Mesendoderm (in vitro differentiated cells): ENCODE results near the gene CFAP46.
A peak's percentile ranks its signal among the peaks of the same experiment; 100 is the strongest.
"Not testable (repeated sequence)": the region's sequence is repeated elsewhere in the genome, so short reads cannot be mapped to it uniquely, and the experiment has no call there.

Source experiments
- DNase-seq: peaks from one replicate; pipeline ENCODE4 v3.0.0; 2013
- H2AK5ac ChIP-seq: 2 replicates; pipeline ENCODE4 v1.6.1; 2013; ENCODE audit warnings: low read length, inconsistent platforms
- H2BK120ac ChIP-seq: 2 replicates; pipeline ENCODE4 v1.6.1; 2013; ENCODE audit warnings: low read depth, mild to moderate bottlenecking, low read length, moderate library complexity, mixed read lengths
- H2BK15ac ChIP-seq: replicated peaks from 2 replicates; pipeline ENCODE4 v1.6.1; 2013; ENCODE audit warnings: low read depth, mild to moderate bottlenecking, moderate library complexity
- H2BK5ac ChIP-seq: 2 replicates; pipeline ENCODE4 v1.6.1; 2013; ENCODE audit warnings: low read length, inconsistent platforms
- H3K18ac ChIP-seq: 2 replicates; pipeline ENCODE4 v1.6.1; 2013; ENCODE audit warnings: mild to moderate bottlenecking, low read length, mixed read lengths
- H3K23ac ChIP-seq: one replicate; pipeline ENCODE4 v1.6.1; 2013; ENCODE audit warnings: low read length
- H3K27ac ChIP-seq: 2 replicates; pipeline ENCODE4 v1.5.1; 2013; ENCODE audit warnings: low read depth, mild to moderate bottlenecking, inconsistent platforms, low read length, moderate library complexity
- H3K27me3 ChIP-seq: 2 replicates; pipeline ENCODE4 v1.6.1; 2013; ENCODE audit warnings: low read length, control low read depth, mild to moderate bottlenecking, inconsistent platforms; ENCODE audit not compliant: insufficient read depth, poor library complexity
- H3K36me3 ChIP-seq: 2 replicates; pipeline ENCODE4 v1.6.1; 2013; ENCODE audit warnings: low read length, inconsistent platforms; ENCODE audit not compliant: control insufficient read depth, insufficient read depth
- H3K4ac ChIP-seq: one replicate; pipeline ENCODE4 v1.6.1; 2013; ENCODE audit warnings: low read depth, mild to moderate bottlenecking, low read length, moderate library complexity
- H3K4me1 ChIP-seq: 2 replicates; pipeline ENCODE4 v1.6.1; 2013; ENCODE audit warnings: low read depth, low read length, inconsistent platforms; ENCODE audit not compliant: control insufficient read depth
- H3K4me2 ChIP-seq: 2 replicates; pipeline ENCODE4 v1.6.1; 2013; ENCODE audit warnings: low read length
- H3K4me3 ChIP-seq: 2 replicates; pipeline ENCODE4 v1.5.1; 2013; ENCODE audit warnings: mild to moderate bottlenecking, low read length
- H3K56ac ChIP-seq: one replicate; pipeline ENCODE4 v1.6.1; 2013; ENCODE audit warnings: low read length
- H3K79me1 ChIP-seq: 2 replicates; pipeline ENCODE4 v1.6.1; 2013; ENCODE audit warnings: low read length, inconsistent platforms
- H3K79me2 ChIP-seq: 2 replicates; pipeline ENCODE4 v1.6.1; 2013; ENCODE audit warnings: mild to moderate bottlenecking, low read length; ENCODE audit not compliant: control insufficient read depth, insufficient read depth
- H3K9ac ChIP-seq: 2 replicates; pipeline ENCODE4 v1.6.1; 2013; ENCODE audit warnings: low read length, inconsistent platforms
- H4K5ac ChIP-seq: one replicate; pipeline ENCODE4 v1.6.1; 2013; ENCODE audit warnings: low read length
- H4K8ac ChIP-seq: one replicate; pipeline ENCODE4 v1.6.1; 2013; ENCODE audit warnings: low read depth, mild to moderate bottlenecking, control low read depth, low read length, moderate library complexity
- WGBS: extraction: QIAGEN DNeasy Blood & Tissue Kit; methylation state at CpG from one replicate; pipeline ENCODE4 v1.1.7; 2013; ENCODE audit warnings: low lambda C conversion rate, missing lambda C conversion rate; ENCODE audit not compliant: insufficient coverage; ENCODE audit errors: extremely low coverage; 5-methylcytosine and 5-hydroxymethylcytosine counted together

CFAP46 gene

GRCh38 chr10:132965411-132966057, 23.2 kb upstream of the CFAP46 start:
- no peak overlapping the region for H3K4me3 ChIP-seq
- no peak overlapping the region for H2BK5ac ChIP-seq
- H3K79me1 ChIP-seq, result no peaks in the 10 kb centered on the region
- WGBS, result 100% methylated on average over 2 of the region's 26 CpGs
- H2BK120ac ChIP-seq, result no peak overlapping the region
- H3K4me2 ChIP-seq, result no peak overlapping the region
- H3K36me3 ChIP-seq, result no peaks in the 10 kb centered on the region
- H3K27me3 ChIP-seq, result no peaks in the 10 kb centered on the region
- no peak overlapping the region for H3K9ac ChIP-seq
- peak; percentile 7 for DNase-seq
- H3K4ac ChIP-seq, result no peak overlapping the region
- no peak overlapping the region for H3K27ac ChIP-seq
- H3K56ac ChIP-seq, result no peak overlapping the region
- no peak overlapping the region for H2BK15ac ChIP-seq
- H3K79me2 ChIP-seq, result no peaks in the 10 kb centered on the region
- H4K5ac ChIP-seq, result no peak overlapping the region
- no peak overlapping the region for H2AK5ac ChIP-seq
- H3K18ac ChIP-seq, result no peak overlapping the region
- no peak overlapping the region for H4K8ac ChIP-seq
- H3K23ac ChIP-seq, result no peak overlapping the region
- H3K4me1 ChIP-seq, result no peaks in the 10 kb centered on the region

GRCh38 chr10:132964707-132965410, 22.5 kb upstream of the CFAP46 start:
- not testable (repeated sequence) for H4K5ac ChIP-seq, H3K79me2 ChIP-seq, H3K27me3 ChIP-seq, H3K23ac ChIP-seq, H3K36me3 ChIP-seq, H3K56ac ChIP-seq, H3K18ac ChIP-seq, H3K4me3 ChIP-seq, H3K79me1 ChIP-seq, H2BK15ac ChIP-seq, DNase-seq, H3K27ac ChIP-seq, H3K4me1 ChIP-seq, H2AK5ac ChIP-seq, H2BK120ac ChIP-seq, H4K8ac ChIP-seq, H2BK5ac ChIP-seq, H3K4me2 ChIP-seq, H3K4ac ChIP-seq, H3K9ac ChIP-seq
- no CpG with 5 or more reads among the region's 43 CpGs for WGBS

DNA sequence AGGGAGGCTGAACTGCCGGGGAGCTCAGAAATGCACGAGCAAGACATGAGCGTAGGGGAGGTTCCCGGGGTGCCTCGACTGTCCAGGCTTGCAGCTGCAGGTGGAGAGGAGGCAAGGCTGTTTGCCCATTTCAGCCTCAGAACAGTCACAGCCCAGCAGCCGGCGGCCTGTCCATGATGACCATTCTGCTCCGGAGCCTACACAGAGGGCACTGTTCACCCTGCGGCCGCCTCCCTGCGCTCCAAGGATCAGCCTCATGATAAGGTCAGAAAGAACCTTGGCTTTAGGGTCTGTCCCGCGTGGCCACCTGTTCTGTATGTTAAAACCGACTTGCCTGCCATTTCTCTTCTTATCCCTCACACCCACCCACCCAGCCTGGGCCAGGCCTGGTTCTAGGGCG, 21.9 kb upstream of the CFAP46 start:
- no CpG with 5 or more reads among the region's 15 CpGs for WGBS
- H4K8ac ChIP-seq, result no peak overlapping the region
- no peaks in the 10 kb centered on the region for H3K27me3 ChIP-seq
- H2BK15ac ChIP-seq, result no peak overlapping the region
- no peak overlapping the region for H2BK120ac ChIP-seq
- no peaks in the 10 kb centered on the region for H3K36me3 ChIP-seq
- DNase-seq, result no peak
- no peak overlapping the region for H2AK5ac ChIP-seq
- H3K4ac ChIP-seq, result no peak overlapping the region
- no peaks in the 10 kb centered on the region for H3K79me1 ChIP-seq
- no peak overlapping the region for H3K18ac ChIP-seq
- no peaks in the 10 kb centered on the region for H3K79me2 ChIP-seq
- no peak overlapping the region for H3K4me2 ChIP-seq
- H2BK5ac ChIP-seq, result no peak overlapping the region
- no peak overlapping the region for H3K27ac ChIP-seq
- no peak overlapping the region for H3K9ac ChIP-seq
- H4K5ac ChIP-seq, result no peak overlapping the region
- H3K56ac ChIP-seq, result no peak overlapping the region
- no peak overlapping the region for H3K4me3 ChIP-seq
- H3K4me1 ChIP-seq, result no peaks in the 10 kb centered on the region
- H3K23ac ChIP-seq, result no peak overlapping the region

GRCh38 chr10:132963430-132963960, 21.1 kb upstream of the CFAP46 start:
- H3K36me3 ChIP-seq, result no peaks in the 10 kb centered on the region
- no peak overlapping the region for H4K5ac ChIP-seq
- 95% methylated on average over 4 of the region's 14 CpGs for WGBS
- H3K9ac ChIP-seq, result no peak overlapping the region
- H3K4me1 ChIP-seq, result no peaks in the 10 kb centered on the region
- H2BK5ac ChIP-seq, result no peak overlapping the region
- no peak overlapping the region for H2BK15ac ChIP-seq
- no peaks in the 10 kb centered on the region for H3K79me1 ChIP-seq
- no peak overlapping the region for H3K18ac ChIP-seq
- no peak overlapping the region for H3K4ac ChIP-seq
- no peak overlapping the region for H2BK120ac ChIP-seq
- no peak overlapping the region for H2AK5ac ChIP-seq
- H4K8ac ChIP-seq, result no peak overlapping the region
- no peak overlapping the region for H3K4me2 ChIP-seq
- no peak overlapping the region for H3K27ac ChIP-seq
- DNase-seq, result no peak
- no peak overlapping the region for H3K4me3 ChIP-seq
- no peak overlapping the region for H3K56ac ChIP-seq
- no peak overlapping the region for H3K23ac ChIP-seq
- no peaks in the 10 kb centered on the region for H3K79me2 ChIP-seq
- no peaks in the 10 kb centered on the region for H3K27me3 ChIP-seq

DNA sequence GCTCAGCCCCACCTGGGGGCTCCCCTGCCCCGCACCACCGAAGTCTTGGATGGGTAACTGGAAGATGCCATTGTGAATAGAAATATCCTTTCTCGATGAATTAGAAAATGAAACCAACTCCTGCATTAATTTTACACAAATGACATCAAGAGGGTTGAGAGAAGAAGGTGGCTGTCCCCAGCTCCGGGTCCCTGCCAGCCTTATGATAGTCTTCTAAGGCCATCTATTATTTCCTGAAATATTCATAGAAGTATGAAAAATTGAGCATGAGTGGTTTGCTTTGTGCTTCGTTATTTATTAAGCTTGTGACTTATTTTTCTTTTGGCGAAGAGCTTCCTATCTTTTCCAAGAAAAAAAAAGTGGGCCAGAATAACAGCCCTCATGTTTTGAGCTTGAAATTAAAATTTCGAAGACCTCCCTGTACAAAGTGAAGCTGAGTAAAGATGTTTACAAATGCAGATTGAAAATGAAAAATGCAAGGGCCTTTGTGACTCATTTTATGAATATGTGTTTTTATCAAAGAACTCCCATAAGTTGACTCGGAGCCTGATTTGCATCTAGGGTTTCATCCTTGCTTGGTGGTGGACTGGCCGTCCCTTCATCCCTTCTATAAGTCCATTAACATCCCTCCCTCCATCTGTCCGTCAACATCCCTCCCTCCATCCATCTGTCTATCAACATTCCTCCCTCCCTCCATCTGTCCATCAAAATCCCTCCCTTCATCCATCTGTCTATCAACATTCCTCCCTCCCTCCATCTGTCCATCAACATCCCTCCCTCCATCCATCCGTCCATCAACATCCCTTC, 20.5 kb upstream of the CFAP46 start:
- no peak overlapping the region for H4K5ac ChIP-seq
- H3K27ac ChIP-seq, result no peak overlapping the region
- WGBS, result 100% methylated on average over 1 of the region's 11 CpGs
- H3K4me1 ChIP-seq, result no peaks in the 10 kb centered on the region
- no peak overlapping the region for H4K8ac ChIP-seq
- no peak overlapping the region for H2BK15ac ChIP-seq
- no peaks in the 10 kb centered on the region for H3K27me3 ChIP-seq
- peak overlapping the region; percentile 42 for H3K4me2 ChIP-seq
- H3K23ac ChIP-seq, result no peak overlapping the region
- no peak overlapping the region for H3K4ac ChIP-seq
- no peaks in the 10 kb centered on the region for H3K79me2 ChIP-seq
- DNase-seq, result no peak
- no peak overlapping the region for H3K56ac ChIP-seq
- H3K9ac ChIP-seq, result no peak overlapping the region
- no peak overlapping the region for H3K18ac ChIP-seq
- no peak overlapping the region for H2AK5ac ChIP-seq
- H2BK5ac ChIP-seq, result no peak overlapping the region
- H3K79me1 ChIP-seq, result no peaks in the 10 kb centered on the region
- H2BK120ac ChIP-seq, result no peak overlapping the region
- no peaks in the 10 kb centered on the region for H3K36me3 ChIP-seq
- H3K4me3 ChIP-seq, result no peak overlapping the region
